GM23338 (cell line): ENCODE measurements around the gene CACHD1. TPM values are rescaled to one million over a fixed set of nuclear protein-coding genes. Genes with fewer than 3 reads are reported as not detected.
A peak's percentile ranks its signal among the peaks of the same experiment; 100 is the strongest.

Source experiments
- ATAC-seq: fragments of 200-7000 bp; cut with Tn5 transposase; 3 replicates; pipeline ENCODE4 v1.9.1; 2020
- DNase-seq: peaks from one replicate; pipeline ENCODE4 v3.0.0-alpha.2; 2015; ENCODE audit warnings: low spot score
- H2AFZ ChIP-seq: fragments of 200-600 bp; sonication (generic); 2 replicates; pipeline ENCODE4 v1.8.0; 2016; ENCODE audit warnings: antibody characterized with exemption, mild to moderate bottlenecking, moderate library complexity
- H3F3A ChIP-seq: fragments of 200-600 bp; sonication (generic); replicated peaks from 2 replicates; pipeline ENCODE4 v1.8.0; 2017; ENCODE audit warnings: antibody characterized with exemption, mixed run types, low read depth
- H3K27ac ChIP-seq: fragments of 200-600 bp; sonication (generic); 2 replicates; pipeline ENCODE4 v1.6.1; 2016; ENCODE audit warnings: low read depth
- H3K27me3 ChIP-seq: fragments of 200-600 bp; sonication (generic); 2 replicates; pipeline ENCODE4 v1.8.0; 2016; ENCODE audit warnings: mild to moderate bottlenecking, mixed run types, moderate library complexity; ENCODE audit not compliant: insufficient read depth
- H3K36me3 ChIP-seq: fragments of 200-600 bp; sonication (generic); 2 replicates; pipeline ENCODE4 v1.8.0; 2016; ENCODE audit warnings: mild to moderate bottlenecking; ENCODE audit not compliant: insufficient read depth
- H3K4me1 ChIP-seq: fragments of 200-600 bp; sonication (generic); 2 replicates; pipeline ENCODE4 v1.8.0; 2016; ENCODE audit warnings: mild to moderate bottlenecking, moderate library complexity; ENCODE audit not compliant: insufficient read depth
- H3K4me2 ChIP-seq: fragments of 200-600 bp; sonication (generic); 2 replicates; pipeline ENCODE4 v1.7.1; 2017; ENCODE audit warnings: mixed run types
- H3K4me3 ChIP-seq: fragments of 200-600 bp; sonication (generic); 2 replicates; pipeline ENCODE4 v1.6.1; 2016; ENCODE audit warnings: mixed run types
- H3K79me2 ChIP-seq: fragments of 200-600 bp; sonication (generic); replicated peaks from 2 replicates; pipeline ENCODE4 v1.8.0; 2017; ENCODE audit warnings: mild to moderate bottlenecking; ENCODE audit not compliant: insufficient read depth
- H3K9me2 ChIP-seq: fragments of 200-600 bp; sonication (generic); 2 replicates; pipeline ENCODE4 v1.8.0; 2017; ENCODE audit not compliant: insufficient read depth
- H4K20me1 ChIP-seq: fragments of 200-600 bp; sonication (generic); replicated peaks from 2 replicates; pipeline ENCODE4 v1.8.0; 2017; ENCODE audit warnings: mild to moderate bottlenecking; ENCODE audit not compliant: insufficient read depth
- H3K27ac Mint-ChIP-seq: 2 replicates; pipeline ENCODE4 v1.8.0; 2020; ENCODE audit warnings: inconsistent platforms, mild to moderate bottlenecking, moderate library complexity, mixed read lengths
- H3K27me3 Mint-ChIP-seq: 3 replicates; pipeline ENCODE4 v1.8.0; 2022; ENCODE audit warnings: low read depth, mild to moderate bottlenecking, moderate library complexity, mixed read lengths, inconsistent platforms; ENCODE audit not compliant: insufficient read depth, poor library complexity
- H3K36me3 Mint-ChIP-seq: 3 replicates; pipeline ENCODE4 v1.8.0; 2021; ENCODE audit warnings: low read depth, mild to moderate bottlenecking, inconsistent platforms, moderate library complexity, mixed read lengths
- H3K4me1 Mint-ChIP-seq: 3 replicates; pipeline ENCODE4 v1.8.0; 2020; ENCODE audit warnings: mild to moderate bottlenecking, inconsistent platforms, mixed read lengths
- H3K4me3 Mint-ChIP-seq: 3 replicates; pipeline ENCODE4 v1.8.0; 2021; ENCODE audit warnings: moderate library complexity, mild to moderate bottlenecking, inconsistent platforms, mixed read lengths
- H3K9me3 Mint-ChIP-seq: 3 replicates; pipeline ENCODE4 v1.8.0; 2020; ENCODE audit warnings: moderate library complexity, mild to moderate bottlenecking, inconsistent platforms, mixed read lengths
- CREB1 ChIP-seq: fragments of 250-450 bp; sonication (Bioruptor Pico); IDR thresholded peaks from 2 replicates; pipeline ENCODE4 v1.5.0; 2020; ENCODE audit warnings: low read depth, mild to moderate bottlenecking, moderate library complexity
- EZH2 ChIP-seq: fragments of 200-600 bp; sonication (generic); IDR thresholded peaks from one replicate; pipeline ENCODE4 v1.8.0; 2017; ENCODE audit warnings: antibody characterized with exemption, mild to moderate bottlenecking, low read depth; ENCODE audit not compliant: unreplicated experiment
- NANOG ChIP-seq: IDR thresholded peaks from 2 replicates; pipeline ENCODE4 v1.6.1; 2016; ENCODE audit warnings: antibody characterized with exemption, borderline replicate concordance
- POLR2AphosphoS5 ChIP-seq: IDR thresholded peaks from 2 replicates; pipeline ENCODE4 v1.6.1; 2016; ENCODE audit warnings: antibody characterized with exemption, low read depth
- STAT1 ChIP-seq: IDR thresholded peaks from one replicate; pipeline ENCODE4 v1.6.1; 2016; ENCODE audit warnings: antibody characterized with exemption; ENCODE audit not compliant: unreplicated experiment
- ZNF114 ChIP-seq: fragments of 250-450 bp; sonication (Bioruptor Pico); IDR thresholded peaks from 2 replicates; pipeline ENCODE4 v1.5.0; 2020; ENCODE audit warnings: mild to moderate bottlenecking, moderate library complexity
- ZNF331 ChIP-seq: fragments of 250-450 bp; sonication (Bioruptor Pico); IDR thresholded peaks from 2 replicates; pipeline ENCODE4 v1.5.0; 2020; ENCODE audit warnings: low read depth, mild to moderate bottlenecking, moderate library complexity
- polyA plus RNA-seq: library from polyadenylated mRNA; unstranded; fragments of >200 nt; fragmentation: Nextera tagmentation; extraction: Ambion mirVana; gene quantifications from 2 replicates; pipeline ENCODE4 v1.2.1, GENCODE V29; 2016
- total RNA-seq: library from RNA; depleted of rRNA; stranded (reverse); fragments of >200 nt; shearing (Covaris generic); gene quantifications from 2 replicates; pipeline ENCODE4 v1.2.3, GENCODE V29; 2014
- TF ChIP-seq, protein P1 (sequence below), 2 experiments: fragments of 200-600 bp in 1 of 2; sonication (generic) in 1 of 2; conservative IDR thresholded peaks; 2 replicates each; pipeline versions ENCODE4 v1.5.1 to v1.6.1; 2016 to 2017; ENCODE audit warnings: antibody characterized with exemption in 2 of 2, low read depth in 2 of 2, mild to moderate bottlenecking in 2 of 2, moderate library complexity in 1 of 2
- TF ChIP-seq, protein P2 (sequence below): IDR thresholded peaks from 2 replicates; pipeline ENCODE4 v1.6.1; 2016; ENCODE audit warnings: antibody characterized with exemption
- TF ChIP-seq, protein P3 (sequence below): IDR thresholded peaks from one replicate; pipeline ENCODE4 v1.6.1; 2018; ENCODE audit warnings: antibody characterized with exemption; ENCODE audit not compliant: unreplicated experiment
- TF ChIP-seq, protein P4 (sequence below): fragments of 250-450 bp; sonication (Bioruptor Pico); IDR thresholded peaks from 2 replicates; pipeline ENCODE4 v1.5.0; 2020; ENCODE audit warnings: mild to moderate bottlenecking, moderate library complexity

Gene CACHD1
- total and polyA plus RNA-seq, 2 experiments from 2014 or later: 12.6 to 43.7 TPM

DNA sequence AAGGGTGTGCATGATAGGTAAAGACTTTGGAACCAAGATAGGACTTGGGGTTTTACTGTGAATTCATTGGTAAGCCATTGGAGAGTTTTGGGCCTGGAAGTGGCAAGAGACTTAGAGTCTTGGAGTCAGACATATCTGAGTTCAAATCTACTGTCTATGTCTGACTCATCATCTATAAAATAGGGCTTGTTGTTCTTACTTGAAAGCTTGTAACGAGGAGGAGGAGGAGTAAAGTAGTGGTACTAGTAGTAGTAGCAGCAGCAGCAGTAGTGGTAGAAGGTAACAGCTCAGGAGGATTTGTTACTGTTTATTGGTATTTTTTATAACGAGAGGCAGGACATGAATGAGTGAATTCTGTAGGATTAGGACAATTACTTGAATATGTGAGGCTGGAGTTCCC, 62.7 kb downstream of the CACHD1 start (continued):
- TF ChIP-seq, protein P1, sequence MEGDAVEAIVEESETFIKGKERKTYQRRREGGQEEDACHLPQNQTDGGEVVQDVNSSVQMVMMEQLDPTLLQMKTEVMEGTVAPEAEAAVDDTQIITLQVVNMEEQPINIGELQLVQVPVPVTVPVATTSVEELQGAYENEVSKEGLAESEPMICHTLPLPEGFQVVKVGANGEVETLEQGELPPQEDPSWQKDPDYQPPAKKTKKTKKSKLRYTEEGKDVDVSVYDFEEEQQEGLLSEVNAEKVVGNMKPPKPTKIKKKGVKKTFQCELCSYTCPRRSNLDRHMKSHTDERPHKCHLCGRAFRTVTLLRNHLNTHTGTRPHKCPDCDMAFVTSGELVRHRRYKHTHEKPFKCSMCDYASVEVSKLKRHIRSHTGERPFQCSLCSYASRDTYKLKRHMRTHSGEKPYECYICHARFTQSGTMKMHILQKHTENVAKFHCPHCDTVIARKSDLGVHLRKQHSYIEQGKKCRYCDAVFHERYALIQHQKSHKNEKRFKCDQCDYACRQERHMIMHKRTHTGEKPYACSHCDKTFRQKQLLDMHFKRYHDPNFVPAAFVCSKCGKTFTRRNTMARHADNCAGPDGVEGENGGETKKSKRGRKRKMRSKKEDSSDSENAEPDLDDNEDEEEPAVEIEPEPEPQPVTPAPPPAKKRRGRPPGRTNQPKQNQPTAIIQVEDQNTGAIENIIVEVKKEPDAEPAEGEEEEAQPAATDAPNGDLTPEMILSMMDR (conservative IDR thresholded peaks at IDR 0.05; ENCODE audit: low read depth in 2 of 2): no peak
- TF ChIP-seq CREB1 (CRISPR knock-in tag) (no peak), NANOG (no peak), STAT1 (no peak)
- TF ChIP-seq, protein P2, sequence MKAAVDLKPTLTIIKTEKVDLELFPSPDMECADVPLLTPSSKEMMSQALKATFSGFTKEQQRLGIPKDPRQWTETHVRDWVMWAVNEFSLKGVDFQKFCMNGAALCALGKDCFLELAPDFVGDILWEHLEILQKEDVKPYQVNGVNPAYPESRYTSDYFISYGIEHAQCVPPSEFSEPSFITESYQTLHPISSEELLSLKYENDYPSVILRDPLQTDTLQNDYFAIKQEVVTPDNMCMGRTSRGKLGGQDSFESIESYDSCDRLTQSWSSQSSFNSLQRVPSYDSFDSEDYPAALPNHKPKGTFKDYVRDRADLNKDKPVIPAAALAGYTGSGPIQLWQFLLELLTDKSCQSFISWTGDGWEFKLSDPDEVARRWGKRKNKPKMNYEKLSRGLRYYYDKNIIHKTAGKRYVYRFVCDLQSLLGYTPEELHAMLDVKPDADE: no peak

DNA sequence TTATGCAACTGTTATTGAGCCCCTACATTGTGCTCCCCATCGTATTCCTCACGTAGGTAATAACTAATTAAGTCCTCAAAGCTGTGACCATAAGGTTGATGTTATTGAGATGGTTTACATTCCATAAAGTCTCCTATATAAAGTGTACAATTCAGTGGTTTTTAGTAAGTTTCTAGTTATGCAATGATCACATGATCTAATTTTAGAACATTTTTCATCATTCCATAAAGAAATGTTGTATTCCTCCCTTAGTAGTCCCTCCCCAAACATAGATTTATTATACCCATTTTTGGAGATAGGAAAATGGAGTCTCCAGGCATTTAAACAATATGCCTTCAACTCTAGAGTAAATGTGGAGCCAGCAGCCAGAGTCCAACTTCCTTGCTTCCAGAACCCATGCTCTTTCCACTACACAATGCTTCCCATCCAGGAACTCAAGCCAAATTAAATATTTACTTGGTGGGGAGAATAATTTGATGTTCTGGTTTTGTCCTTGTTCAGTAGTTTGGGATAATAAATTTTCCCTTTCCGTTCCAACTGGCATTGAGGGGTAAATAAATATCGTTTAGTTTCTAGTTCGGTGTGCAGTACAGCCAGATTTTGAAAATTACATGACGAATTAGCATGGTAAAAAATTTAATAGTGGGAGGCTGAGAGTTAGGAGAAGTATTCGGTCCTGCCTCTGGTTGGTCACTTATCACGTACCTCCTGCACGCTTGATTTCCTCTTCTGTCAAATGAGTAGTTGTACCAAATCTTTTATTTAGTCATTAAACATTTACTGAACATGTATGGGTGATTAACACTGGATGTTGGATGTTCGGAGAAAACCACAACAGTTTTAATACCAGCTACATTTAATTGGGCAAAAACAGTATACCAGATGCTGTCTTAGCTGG, 66.3 kb downstream of the CACHD1 start:
- Mint-ChIP-seq H3K27me3 (no peaks in the 10 kb centered on the region), H3K36me3 (peaks cover 19% of the 10 kb centered on the region), H3K9me3 (no peaks in the 10 kb centered on the region), H3K4me3 (no peak overlapping the region), H3K4me1 (peaks cover 68% of the 10 kb centered on the region), H3K27ac (no peak overlapping the region)
- H2AFZ ChIP-seq: no peak overlapping the region
- no peaks in the 10 kb centered on the region for H3K27me3 ChIP-seq
- no peaks in the 10 kb centered on the region for H3K9me2 ChIP-seq
- 0 out of 2 replicates have a peak overlapping the region, but pooled peaks have one; percentile 68 for H3K27ac ChIP-seq
- no peak overlapping the region for H3K4me3 ChIP-seq
- H3K4me1 ChIP-seq: peaks cover 61% of the 10 kb centered on the region
- no peaks in the 10 kb centered on the region for H3K36me3 ChIP-seq
- DNase-seq: no peak
- H3F3A ChIP-seq: 0 out of 2 replicates have a peak, but pooled peaks cover 5% of the 10 kb centered on the region
- peaks cover 28% of the 10 kb centered on the region for H4K20me1 ChIP-seq
- H3K4me2 ChIP-seq: no peak overlapping the region
- peaks cover 100% of the 10 kb centered on the region for H3K79me2 ChIP-seq
- ATAC-seq: no peak
- TF ChIP-seq EZH2 (no peak), NANOG (no peak), POLR2AphosphoS5 (no peak), ZNF331 (no peak), ZNF114 (CRISPR knock-in tag) (no peak)
- TF ChIP-seq, protein P3, sequence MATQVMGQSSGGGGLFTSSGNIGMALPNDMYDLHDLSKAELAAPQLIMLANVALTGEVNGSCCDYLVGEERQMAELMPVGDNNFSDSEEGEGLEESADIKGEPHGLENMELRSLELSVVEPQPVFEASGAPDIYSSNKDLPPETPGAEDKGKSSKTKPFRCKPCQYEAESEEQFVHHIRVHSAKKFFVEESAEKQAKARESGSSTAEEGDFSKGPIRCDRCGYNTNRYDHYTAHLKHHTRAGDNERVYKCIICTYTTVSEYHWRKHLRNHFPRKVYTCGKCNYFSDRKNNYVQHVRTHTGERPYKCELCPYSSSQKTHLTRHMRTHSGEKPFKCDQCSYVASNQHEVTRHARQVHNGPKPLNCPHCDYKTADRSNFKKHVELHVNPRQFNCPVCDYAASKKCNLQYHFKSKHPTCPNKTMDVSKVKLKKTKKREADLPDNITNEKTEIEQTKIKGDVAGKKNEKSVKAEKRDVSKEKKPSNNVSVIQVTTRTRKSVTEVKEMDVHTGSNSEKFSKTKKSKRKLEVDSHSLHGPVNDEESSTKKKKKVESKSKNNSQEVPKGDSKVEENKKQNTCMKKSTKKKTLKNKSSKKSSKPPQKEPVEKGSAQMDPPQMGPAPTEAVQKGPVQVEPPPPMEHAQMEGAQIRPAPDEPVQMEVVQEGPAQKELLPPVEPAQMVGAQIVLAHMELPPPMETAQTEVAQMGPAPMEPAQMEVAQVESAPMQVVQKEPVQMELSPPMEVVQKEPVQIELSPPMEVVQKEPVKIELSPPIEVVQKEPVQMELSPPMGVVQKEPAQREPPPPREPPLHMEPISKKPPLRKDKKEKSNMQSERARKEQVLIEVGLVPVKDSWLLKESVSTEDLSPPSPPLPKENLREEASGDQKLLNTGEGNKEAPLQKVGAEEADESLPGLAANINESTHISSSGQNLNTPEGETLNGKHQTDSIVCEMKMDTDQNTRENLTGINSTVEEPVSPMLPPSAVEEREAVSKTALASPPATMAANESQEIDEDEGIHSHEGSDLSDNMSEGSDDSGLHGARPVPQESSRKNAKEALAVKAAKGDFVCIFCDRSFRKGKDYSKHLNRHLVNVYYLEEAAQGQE: no peak
- TF ChIP-seq, protein P4, sequence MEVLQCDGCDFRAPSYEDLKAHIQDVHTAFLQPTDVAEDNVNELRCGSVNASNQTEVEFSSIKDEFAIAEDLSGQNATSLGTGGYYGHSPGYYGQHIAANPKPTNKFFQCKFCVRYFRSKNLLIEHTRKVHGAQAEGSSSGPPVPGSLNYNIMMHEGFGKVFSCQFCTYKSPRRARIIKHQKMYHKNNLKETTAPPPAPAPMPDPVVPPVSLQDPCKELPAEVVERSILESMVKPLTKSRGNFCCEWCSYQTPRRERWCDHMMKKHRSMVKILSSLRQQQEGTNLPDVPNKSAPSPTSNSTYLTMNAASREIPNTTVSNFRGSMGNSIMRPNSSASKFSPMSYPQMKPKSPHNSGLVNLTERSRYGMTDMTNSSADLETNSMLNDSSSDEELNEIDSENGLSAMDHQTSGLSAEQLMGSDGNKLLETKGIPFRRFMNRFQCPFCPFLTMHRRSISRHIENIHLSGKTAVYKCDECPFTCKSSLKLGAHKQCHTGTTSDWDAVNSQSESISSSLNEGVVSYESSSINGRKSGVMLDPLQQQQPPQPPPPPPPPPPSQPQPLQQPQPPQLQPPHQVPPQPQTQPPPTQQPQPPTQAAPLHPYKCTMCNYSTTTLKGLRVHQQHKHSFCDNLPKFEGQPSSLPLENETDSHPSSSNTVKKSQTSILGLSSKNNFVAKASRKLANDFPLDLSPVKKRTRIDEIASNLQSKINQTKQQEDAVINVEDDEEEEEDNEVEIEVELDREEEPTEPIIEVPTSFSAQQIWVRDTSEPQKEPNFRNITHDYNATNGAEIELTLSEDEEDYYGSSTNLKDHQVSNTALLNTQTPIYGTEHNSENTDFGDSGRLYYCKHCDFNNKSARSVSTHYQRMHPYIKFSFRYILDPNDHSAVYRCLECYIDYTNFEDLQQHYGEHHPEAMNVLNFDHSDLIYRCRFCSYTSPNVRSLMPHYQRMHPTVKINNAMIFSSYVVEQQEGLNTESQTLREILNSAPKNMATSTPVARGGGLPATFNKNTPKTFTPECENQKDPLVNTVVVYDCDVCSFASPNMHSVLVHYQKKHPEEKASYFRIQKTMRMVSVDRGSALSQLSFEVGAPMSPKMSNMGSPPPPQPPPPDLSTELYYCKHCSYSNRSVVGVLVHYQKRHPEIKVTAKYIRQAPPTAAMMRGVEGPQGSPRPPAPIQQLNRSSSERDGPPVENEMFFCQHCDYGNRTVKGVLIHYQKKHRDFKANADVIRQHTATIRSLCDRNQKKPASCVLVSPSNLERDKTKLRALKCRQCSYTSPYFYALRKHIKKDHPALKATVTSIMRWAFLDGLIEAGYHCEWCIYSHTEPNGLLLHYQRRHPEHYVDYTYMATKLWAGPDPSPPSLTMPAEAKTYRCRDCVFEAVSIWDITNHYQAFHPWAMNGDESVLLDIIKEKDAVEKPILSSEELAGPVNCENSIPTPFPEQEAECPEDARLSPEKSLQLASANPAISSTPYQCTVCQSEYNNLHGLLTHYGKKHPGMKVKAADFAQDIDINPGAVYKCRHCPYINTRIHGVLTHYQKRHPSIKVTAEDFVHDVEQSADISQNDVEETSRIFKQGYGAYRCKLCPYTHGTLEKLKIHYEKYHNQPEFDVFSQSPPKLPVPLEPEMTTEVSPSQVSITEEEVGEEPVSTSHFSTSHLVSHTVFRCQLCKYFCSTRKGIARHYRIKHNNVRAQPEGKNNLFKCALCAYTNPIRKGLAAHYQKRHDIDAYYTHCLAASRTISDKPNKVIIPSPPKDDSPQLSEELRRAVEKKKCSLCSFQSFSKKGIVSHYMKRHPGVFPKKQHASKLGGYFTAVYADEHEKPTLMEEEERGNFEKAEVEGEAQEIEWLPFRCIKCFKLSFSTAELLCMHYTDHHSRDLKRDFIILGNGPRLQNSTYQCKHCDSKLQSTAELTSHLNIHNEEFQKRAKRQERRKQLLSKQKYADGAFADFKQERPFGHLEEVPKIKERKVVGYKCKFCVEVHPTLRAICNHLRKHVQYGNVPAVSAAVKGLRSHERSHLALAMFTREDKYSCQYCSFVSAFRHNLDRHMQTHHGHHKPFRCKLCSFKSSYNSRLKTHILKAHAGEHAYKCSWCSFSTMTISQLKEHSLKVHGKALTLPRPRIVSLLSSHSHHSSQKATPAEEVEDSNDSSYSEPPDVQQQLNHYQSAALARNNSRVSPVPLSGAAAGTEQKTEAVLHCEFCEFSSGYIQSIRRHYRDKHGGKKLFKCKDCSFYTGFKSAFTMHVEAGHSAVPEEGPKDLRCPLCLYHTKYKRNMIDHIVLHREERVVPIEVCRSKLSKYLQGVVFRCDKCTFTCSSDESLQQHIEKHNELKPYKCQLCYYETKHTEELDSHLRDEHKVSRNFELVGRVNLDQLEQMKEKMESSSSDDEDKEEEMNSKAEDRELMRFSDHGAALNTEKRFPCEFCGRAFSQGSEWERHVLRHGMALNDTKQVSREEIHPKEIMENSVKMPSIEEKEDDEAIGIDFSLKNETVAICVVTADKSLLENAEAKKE (CRISPR knock-in tag): no peak
